H1 (cell line): ENCODE data around the gene HNF1B. TPM values are rescaled to one million over a fixed set of nuclear protein-coding genes. Genes with fewer than 3 reads are reported as not detected.

Source experiments
- BACH1 ChIP-seq: IDR thresholded peaks from 2 replicates; pipeline ENCODE4 v1.6.1; 2012; ENCODE audit warnings: low read length, improper control_type of control experiment
- CBX5 ChIP-seq: fragments of 300-800, 300-1000 bp; sonication (generic); IDR thresholded peaks from 2 replicates; pipeline ENCODE4 v1.7.1; 2016; ENCODE audit warnings: antibody characterized with exemption, low read length, low read depth
- CTBP2 ChIP-seq: IDR thresholded peaks from 2 replicates; pipeline ENCODE4 v1.7.0; 2011; ENCODE audit warnings: borderline replicate concordance, mild to moderate bottlenecking, moderate library complexity, mixed read lengths, low read length; ENCODE audit not compliant: insufficient read depth, insufficient read length
- EZH2 ChIP-seq: fragments of 200-600 bp; sonication (generic); IDR thresholded peaks from 2 replicates; pipeline ENCODE4 v1.7.1; 2012; ENCODE audit warnings: low read depth, mild to moderate bottlenecking, moderate library complexity, low read length, inconsistent platforms; ENCODE audit not compliant: severe bottlenecking
- PHF8 ChIP-seq: fragments of 200-600 bp; sonication (generic); conservative IDR thresholded peaks from 2 replicates; pipeline ENCODE4 v1.7.1; 2012; ENCODE audit warnings: low read depth, mild to moderate bottlenecking, inconsistent platforms, low read length, moderate library complexity
- RBBP5 ChIP-seq: IDR thresholded peaks from 2 replicates; pipeline ENCODE4 v1.7.1; 2012; ENCODE audit warnings: low read depth, mild to moderate bottlenecking, inconsistent platforms, low read length, moderate library complexity, borderline replicate concordance
- SIRT6 ChIP-seq: IDR thresholded peaks from one replicate; pipeline ENCODE4 v1.7.1; 2012; ENCODE audit warnings: low read length, inconsistent platforms
- SUZ12 ChIP-seq: fragments of 200-600 bp; sonication (generic); IDR thresholded peaks from 2 replicates; pipeline ENCODE4 v1.6.1; 2012; ENCODE audit warnings: mild to moderate bottlenecking, inconsistent platforms, low read length, moderate library complexity, mixed read lengths
- polyA plus RNA-seq, 7 experiments: library from polyadenylated mRNA; depleted of rRNA in 3 of 7; stranded (reverse) in 5 of 7; unstranded in 2 of 7; fragments of >200 nt in 5 of 7; fragments of 200-250 nt in 2 of 7; gene quantifications; 1 replicate in 5 of 7; 2 replicates in 1 of 7; 4 replicates in 1 of 7; pipeline versions ENCODE4 v1.2.1 to v1.2.3, GENCODE V29; 2011 to 2013; ENCODE audit warnings: missing spikeins in 2 of 7, mixed read lengths in 2 of 7
- total RNA-seq: library from RNA; stranded (reverse); fragmentation: NEBNext Ultra II Directional; extraction: Animal tissue kit (Norgen Biotek cat#: 25700); gene quantifications from 2 replicates; pipeline ENCODE4 v1.2.1, GENCODE V29; 2021

HNF1B gene
- total and polyA plus RNA-seq, 2 of the 8 experiments (the other 6 are each of a cell fraction or from before 2014, with no cell fraction given) = 0.13 to 0.30 TPM

DNA sequence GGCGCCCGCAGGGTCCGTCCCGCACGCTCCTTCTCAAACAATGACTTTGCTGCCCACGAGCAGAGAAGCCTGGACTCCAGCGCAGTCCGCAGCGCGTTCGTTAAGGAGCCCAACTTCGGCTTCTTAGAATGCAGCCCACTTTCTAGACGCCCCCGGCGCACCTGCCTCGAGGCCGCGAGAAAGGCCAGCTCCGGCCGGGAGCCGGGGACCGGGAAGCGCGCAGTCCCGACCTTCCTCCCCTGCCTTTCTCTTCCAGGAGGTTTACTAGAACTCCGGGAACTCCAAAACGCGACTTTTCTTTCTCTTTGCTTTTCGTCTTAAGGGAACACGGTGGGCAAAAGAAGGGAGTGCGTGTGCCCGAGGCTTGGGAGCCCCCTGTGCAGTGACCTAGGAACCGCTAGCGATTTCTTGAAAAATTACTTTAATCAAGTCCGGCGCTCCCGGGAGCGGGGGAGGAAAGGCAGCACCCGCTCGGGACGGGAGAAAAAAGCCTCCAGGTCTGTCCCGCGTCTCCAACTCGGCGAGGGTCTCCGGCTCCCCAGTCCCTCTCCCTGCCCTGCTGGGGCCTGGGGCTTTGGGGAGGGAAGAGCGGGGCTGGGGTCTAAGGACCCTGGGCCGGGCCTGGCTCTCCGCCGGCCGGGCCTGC is 2.6 kb downstream of the HNF1B start (continued):
- TF ChIP-seq PHF8 (no peak), EZH2 (peak; percentile 95), CBX5 (no peak), BACH1 (no peak), SIRT6 (no peak), SUZ12 (peak; percentile 96), CTBP2 (peak; percentile 73), RBBP5 (0 out of 2 replicates have a peak, but pooled peaks have one; percentile 56)
